B cell (primary cell): ENCODE data around the gene TRIM31. TPM values are rescaled to one million over a fixed set of nuclear protein-coding genes. Genes with fewer than 3 reads are reported as not detected.

Experiments used
- ATAC-seq: fragments of 200-7000 bp; cut with Tn5 transposase; one replicate; pipeline ENCODE4 v1.10.0; 2021; ENCODE audit warnings: low read depth, mild to moderate bottlenecking, moderate number of reproducible peaks, moderate library complexity
- CTCF ChIA-PET: fragments of 350-600 bp; sonication (Branson Sonifier 250); formaldehyde crosslinking; loops from one replicate; lab custom pipeline; 2021; ENCODE audit warnings: antibody characterized with exemption, inconsistent platforms; lab: Charles Lee
- POLR2A ChIA-PET: fragments of 350-600 bp; sonication (Branson Sonifier 250); formaldehyde crosslinking; loops from one replicate; lab custom pipeline; 2021; ENCODE audit warnings: antibody characterized with exemption; lab: Charles Lee
- DNase-seq: peaks from one replicate; pipeline ENCODE4 v3.0.0; 2013
- H2AFZ ChIP-seq: 2 replicates; pipeline ENCODE4 v1.6.1; 2012; ENCODE audit warnings: mild to moderate bottlenecking, low read depth, low read length; ENCODE audit not compliant: insufficient read depth, poor library complexity, severe bottlenecking
- H3K27ac ChIP-seq, 2 donors: 1 replicate in 1 of 2; 2 replicates in 1 of 2; pipeline ENCODE4 v1.5.1; 2012 to 2013; ENCODE audit warnings: low read length in 2 of 2, mild to moderate bottlenecking in 2 of 2, moderate library complexity in 1 of 2
- H3K27me3 ChIP-seq, 4 experiments: fragments of 200-600 bp in 1 of 4; sonication (generic) in 1 of 4; replicated peaks in 1 of 4; 1 replicate in 2 of 4; 2 replicates in 2 of 4; pipeline versions ENCODE4 v1.6.1 to v1.7.0; 2013 to 2016; ENCODE audit warnings: low read length in 3 of 4, mild to moderate bottlenecking in 2 of 4, mixed read lengths in 1 of 4, moderate library complexity in 1 of 4; ENCODE audit not compliant: insufficient read depth in 4 of 4, control insufficient read depth in 3 of 4; ENCODE audit errors: control extremely low read depth in 1 of 4
- H3K36me3 ChIP-seq, 2 experiments: replicated peaks in 1 of 2; 1 replicate in 1 of 2; 2 replicates in 1 of 2; pipeline versions ENCODE4 v1.6.1 to v1.7.1; 2013; ENCODE audit warnings: low read length in 1 of 2; ENCODE audit not compliant: insufficient read depth in 2 of 2, control insufficient read depth in 1 of 2; ENCODE audit errors: control extremely low read depth in 1 of 2, extremely low read depth in 1 of 2
- H3K4me1 ChIP-seq, 2 donors: fragments of 200-600 bp in 1 of 2; sonication (generic) in 1 of 2; 1 replicate in 1 of 2; 2 replicates in 1 of 2; pipeline versions ENCODE4 v1.5.1 to v1.6.1; 2013 to 2017; ENCODE audit warnings: low read length in 2 of 2; ENCODE audit not compliant: control insufficient read depth in 2 of 2, insufficient read depth in 2 of 2
- H3K4me2 ChIP-seq: replicated peaks from 2 replicates; pipeline ENCODE3; 2012; ENCODE audit warnings: mild to moderate bottlenecking, low read depth, low read length; ENCODE audit not compliant: poor library complexity, severe bottlenecking
- H3K4me3 ChIP-seq, 5 experiments: fragments of 200-600 bp in 1 of 5; sonication (generic) in 1 of 5; 1 replicate in 3 of 5; 2 replicates in 2 of 5; pipeline versions ENCODE4 v1.5.1 to v1.7.0; 2011 to 2016; ENCODE audit warnings: low read length in 4 of 5, mild to moderate bottlenecking in 4 of 5, low read depth in 2 of 5, control low read depth in 1 of 5, moderate library complexity in 1 of 5; ENCODE audit not compliant: insufficient read depth in 1 of 5; ENCODE audit errors: control extremely low read depth in 1 of 5, extremely low read depth in 1 of 5
- H3K79me2 ChIP-seq: fragments of 200-600 bp; sonication (generic); one replicate; pipeline ENCODE4 v1.6.0; 2016; ENCODE audit warnings: low read length; ENCODE audit not compliant: control insufficient read depth, insufficient read depth
- H3K9ac ChIP-seq: fragments of 200-600 bp; sonication (generic); 2 replicates; pipeline ENCODE4 v1.6.1; 2017; ENCODE audit warnings: mild to moderate bottlenecking, low read length, moderate library complexity
- H3K9me3 ChIP-seq, 3 donors: one replicate each; pipeline versions ENCODE4 v1.6.1 to v1.7.1; 2013; ENCODE audit warnings: low read length in 2 of 3; ENCODE audit not compliant: control insufficient read depth in 2 of 3, insufficient read depth in 1 of 3; ENCODE audit errors: control extremely low read depth in 1 of 3
- H4K20me1 ChIP-seq: 2 replicates; pipeline ENCODE4 v1.6.0; 2012; ENCODE audit warnings: mild to moderate bottlenecking, low read length; ENCODE audit not compliant: insufficient read depth, control insufficient read depth, poor library complexity, severe bottlenecking
- H3K27ac Mint-ChIP-seq: one replicate; pipeline ENCODE4 v1.8.0; 2021; ENCODE audit warnings: mixed read lengths
- H3K27me3 Mint-ChIP-seq: one replicate; pipeline ENCODE4 v1.8.0; 2021; ENCODE audit warnings: mixed read lengths
- H3K4me1 Mint-ChIP-seq: one replicate; pipeline ENCODE4 v1.8.0; 2021; ENCODE audit warnings: mixed read lengths
- H3K4me3 Mint-ChIP-seq: one replicate; pipeline ENCODE4 v1.8.0; 2021; ENCODE audit warnings: mixed read lengths
- H3K9me3 Mint-ChIP-seq: one replicate; pipeline ENCODE4 v1.8.0; 2022; ENCODE audit warnings: mixed read lengths; ENCODE audit not compliant: insufficient read depth
- CTCF ChIP-seq: fragments of 200-600 bp; IDR thresholded peaks from one replicate; pipeline ENCODE4 v1.8.0; 2022; ENCODE audit warnings: antibody characterized with exemption, mild to moderate bottlenecking
- EZH2 ChIP-seq: IDR thresholded peaks from 2 replicates; pipeline ENCODE4 v1.6.1; 2012; ENCODE audit warnings: borderline replicate concordance, low read depth, mild to moderate bottlenecking, moderate library complexity, low read length; ENCODE audit not compliant: insufficient read depth, poor library complexity, severe bottlenecking
- WGBS: methylation state at CpG from one replicate; pipeline ENCODE4 v1.1.5; 2013; ENCODE audit warnings: missing lambda C conversion rate; ENCODE audit not compliant: insufficient coverage; 5-methylcytosine and 5-hydroxymethylcytosine counted together
- intact Hi-C: fragments of 100-400 bp; cut with micrococcal nuclease; formaldehyde crosslinking; loops from one replicate; pipeline ENCODE4 v1.10.0; 2022
- polyA plus RNA-seq: library from polyadenylated mRNA; depleted of rRNA; stranded (reverse); fragments of >200 nt; gene quantifications from 2 replicates; pipeline ENCODE4 v1.2.3, GENCODE V29; 2012
- total RNA-seq, 2 donors: library from RNA; stranded (reverse); fragments of 120-200 nt in 1 of 2; gene quantifications; 1 replicate in 1 of 2; 2 replicates in 1 of 2; pipeline versions ENCODE4 v1.2.3 to v1.2.4, GENCODE V29; 2013 to 2022

Gene TRIM31
- total and polyA plus RNA-seq, 2 donors (not counting 1 experiment from before 2014, with no cell fraction given), result not detected

DNA sequence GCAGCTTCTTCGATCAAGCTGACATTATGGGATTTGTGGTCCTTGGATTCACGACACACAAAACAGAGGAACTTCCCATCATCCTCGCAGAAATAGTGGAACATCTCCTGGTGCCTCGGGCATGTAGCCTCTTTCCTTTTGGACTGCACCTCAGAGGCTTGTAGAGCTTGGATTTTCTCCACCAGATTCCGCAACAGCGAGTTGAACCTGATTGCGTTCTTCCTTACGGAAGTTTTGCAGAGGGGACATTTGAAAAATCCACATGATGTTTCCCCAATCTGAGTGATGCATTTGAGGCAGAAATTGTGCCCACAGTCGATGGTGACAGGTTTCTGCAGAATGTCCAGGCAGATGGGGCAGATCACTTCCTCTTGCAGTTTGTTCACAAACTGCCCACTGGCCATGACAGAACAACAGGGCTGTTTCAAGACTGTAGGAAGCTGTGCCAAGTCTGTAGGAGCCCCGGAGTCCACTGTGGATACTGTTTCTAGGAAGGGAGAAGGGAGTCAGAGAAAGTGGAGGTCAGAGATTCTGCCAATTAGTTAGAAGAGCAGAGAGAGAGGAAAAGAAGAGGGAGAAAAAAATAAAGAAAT lies 392 bp downstream of the TRIM31 start:
- intact Hi-C loops, result no loop called here
- WGBS, result 72% methylated on average over 10 of the region's 10 CpGs
- Histone ChIP-seq H4K20me1 (no peaks in the 10 kb centered on the region), H3K4me3 (no peak overlapping the region), H3K4me2 (no peak overlapping the region), H3K9me3 (no peaks in the 10 kb centered on the region), H3K27ac (no peak overlapping the region), H3K9ac (no peak overlapping the region), H3K4me1 (peaks cover 0 to 7% of the 10 kb centered on the region in 2 donors), H3K79me2 (no peaks in the 10 kb centered on the region), H2AFZ (no peak overlapping the region), H3K27me3 (peaks cover 0 to 21% (median 11%) of the 10 kb centered on the region in 4 experiments), H3K36me3 (no peaks in the 10 kb centered on the region)
- Mint-ChIP-seq H3K4me1 (no peaks in the 10 kb centered on the region), H3K27ac (no peak overlapping the region), H3K9me3 (no peaks in the 10 kb centered on the region), H3K27me3 (peaks cover 54% of the 10 kb centered on the region), H3K4me3 (no peak overlapping the region)
- ChIA-PET POLR2A (no interaction called here), CTCF (interaction anchor here (0.9 to 1.2 kb wide), 3 partner anchors 9 to 265 kb away, joined by 3 to 5 read pairs (median 4); no protein-coding TSS in a partner anchor)
- ATAC-seq (no peak), DNase-seq (no peak)
- TF ChIP-seq CTCF, result no peak
- no peak for TF ChIP-seq EZH2

- Histone ChIP-seq H3K4me2 (no peak overlapping the region), H3K9ac (no peak overlapping the region), H3K4me1 (peaks cover 0 to 7% of the 10 kb centered on the region in 2 donors), H3K4me3 (no peak overlapping the region), H3K79me2 (no peaks in the 10 kb centered on the region), H3K27ac (no peak overlapping the region), H3K27me3 (peaks cover 0 to 23% (median 11%) of the 10 kb centered on the region in 4 experiments), H4K20me1 (no peaks in the 10 kb centered on the region), H3K36me3 (no peaks in the 10 kb centered on the region), H2AFZ (no peak overlapping the region), H3K9me3 (no peaks in the 10 kb centered on the region)
- Mint-ChIP-seq H3K9me3 (no peaks in the 10 kb centered on the region), H3K27ac (no peak overlapping the region), H3K4me1 (no peaks in the 10 kb centered on the region), H3K4me3 (no peak overlapping the region), H3K27me3 (peaks cover 60% of the 10 kb centered on the region)
- DNase-seq (no peak), ATAC-seq (no peak)
- POLR2A ChIA-PET, result no interaction called here
- intact Hi-C loops, result no loop called here
- TF ChIP-seq EZH2, result no peak
- no peak for TF ChIP-seq CTCF
- whole genome bisulfite sequencing, result 58% methylated on average over 27 of the region's 27 CpGs
- CTCF ChIA-PET, result interaction anchor here (0.9 kb wide), 1 partner anchor 20 kb away, joined by 4 read pairs; no protein-coding TSS in a partner anchor
Measured at GRCh38 chr6:30111266-30111856, 1.5 kb downstream of the TRIM31 start.
